Panc1 (cell line): Measurements from ENCODE around the gene AURKB.

ENCODE experiments used
- CTCF ChIP-seq: fragments of 450-650 bp; IDR thresholded peaks from 2 replicates; pipeline ENCODE4 v1.5.1; 2017; ENCODE audit warnings: mild to moderate bottlenecking
- REST ChIP-seq, 2 experiments: IDR thresholded peaks; 2 replicates each; pipeline ENCODE4 v1.6.1; 2011 to 2012; ENCODE audit warnings: low read depth in 2 of 2, control low read depth in 1 of 2, low read length in 1 of 2, mild to moderate bottlenecking in 1 of 2, moderate library complexity in 1 of 2; ENCODE audit not compliant: insufficient read depth in 1 of 2

GRCh38 chr17:8212312-8213180 lies 2.2 kb upstream of the AURKB start:
- TF ChIP-seq CTCF (no peak), REST (IDR thresholded peaks at IDR 0.05; ENCODE audit: insufficient read depth in 1 of 2, low read depth in 2 of 2, low read length in 1 of 2) (no peak)
